Prostate gland (tissue), 2 donors: Measurements from ENCODE around the gene TLE6. TPM values are rescaled to one million over a fixed set of nuclear protein-coding genes. Genes with fewer than 3 reads are reported as not detected.
"Not testable (repeated sequence)": the region's sequence is repeated elsewhere in the genome, so short reads cannot be mapped to it uniquely, and the experiment has no call there.

ENCODE experiments used
- DNase-seq: peaks from one replicate; pipeline ENCODE4 v3.0.0-alpha.2; 2019; ENCODE audit warnings: low spot score
- H3K27ac ChIP-seq, 2 donors: fragments of 200-600 bp; sonication (generic); 2 replicates each; pipeline ENCODE4 v1.5.1; 2017 to 2019
- H3K27me3 ChIP-seq: fragments of 200-600 bp; sonication (generic); replicated peaks from 2 replicates; pipeline ENCODE4 v1.5.1; 2019; ENCODE audit not compliant: insufficient read depth
- H3K36me3 ChIP-seq, 2 donors: fragments of 200-600 bp; sonication (generic); 1 replicate in 1 of 2; 2 replicates in 1 of 2; pipeline versions ENCODE4 v1.5.1 to v1.8.1; 2017 to 2019
- H3K4me1 ChIP-seq: fragments of 200-600 bp; sonication (generic); replicated peaks from 2 replicates; pipeline ENCODE4 v1.5.1; 2019
- H3K4me3 ChIP-seq, 2 donors: fragments of 200-600 bp; sonication (generic); 2 replicates each; pipeline ENCODE4 v1.5.1; 2017 to 2019
- H3K9me3 ChIP-seq: fragments of 200-600 bp; sonication (generic); 2 replicates; pipeline ENCODE4 v1.5.1; 2017
- CTCF ChIP-seq, 4 experiments: fragments of 200-600 bp in 2 of 4; fragments of 450-650 bp in 2 of 4; sonication (generic) in 2 of 4; IDR thresholded peaks; 1 replicate in 3 of 4; 2 replicates in 1 of 4; pipeline ENCODE4 v1.5.1; 2016 to 2019; ENCODE audit warnings: antibody characterized with exemption in 4 of 4, mild to moderate bottlenecking in 2 of 4, moderate library complexity in 2 of 4
- POLR2A ChIP-seq: fragments of 450-650 bp; IDR thresholded peaks from one replicate; pipeline ENCODE4 v1.6.1; 2016; ENCODE audit warnings: antibody characterized with exemption, mild to moderate bottlenecking
- POLR2AphosphoS5 ChIP-seq: sonication (generic); formaldehyde crosslinking; IDR thresholded peaks from one replicate; pipeline ENCODE4 v1.6.1; 2017; ENCODE audit warnings: antibody characterized with exemption
- WGBS: methylation state at CpG from one replicate; pipeline ENCODE4 v1.1.5; 2018; 5-methylcytosine and 5-hydroxymethylcytosine counted together
- intact Hi-C: fragments of 100-400 bp; cut with DNase I; formaldehyde crosslinking; loops from one replicate; pipeline ENCODE4 v1.14.2; 2022
- total RNA-seq, 2 donors: library from RNA; depleted of rRNA; stranded (reverse); fragments of >200 nt; gene quantifications; one replicate each; pipeline ENCODE4 v1.1.0, GENCODE V29; 2016

Gene TLE6
- total RNA-seq, 2 donors from 2014 or later = 5.9 to 9.0 TPM

DNA sequence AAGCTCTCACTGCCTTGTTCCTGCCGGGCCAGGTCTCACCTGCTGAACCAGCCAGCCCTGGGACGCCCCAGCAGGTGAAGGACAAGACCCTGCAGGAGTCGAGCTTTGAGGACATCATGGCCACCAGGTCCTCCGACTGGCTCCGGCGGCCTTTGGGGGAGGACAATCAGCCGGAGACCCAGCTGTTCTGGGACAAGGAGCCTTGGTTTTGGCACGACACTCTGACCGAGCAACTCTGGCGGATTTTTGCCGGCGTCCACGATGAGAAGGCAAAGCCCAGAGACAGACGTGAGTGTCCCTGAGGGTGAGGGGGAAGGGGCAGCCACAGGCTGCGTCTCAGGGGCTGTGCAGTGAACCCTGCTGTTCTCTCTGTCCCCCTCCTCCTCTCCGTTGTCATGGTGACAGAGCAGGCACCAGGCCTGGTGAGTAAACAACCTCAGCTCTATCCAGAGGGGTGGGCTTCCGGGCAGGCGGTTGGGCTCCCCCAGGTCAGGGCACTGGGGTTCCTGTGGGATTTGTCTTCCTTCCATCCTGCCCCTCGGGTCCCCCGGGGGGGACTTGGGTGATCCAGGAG lies 9.7 kb downstream of the TLE6 start:
- H3K27ac ChIP-seq = no peak overlapping the region
- no peak for DNase-seq

GRCh38 chr19:2987797-2988196 lies 10.4 kb downstream of the TLE6 start:
- DNase-seq = no peak

More for the DNA sequence above, 9.7 kb downstream of the TLE6 start:
- Histone ChIP-seq H3K27me3 (no peaks in the 10 kb centered on the region), H3K4me1 (no peaks in the 10 kb centered on the region), H3K36me3 (no peaks in the 10 kb centered on the region), H3K9me3 (no peaks in the 10 kb centered on the region), H3K4me3 (no peak overlapping the region)
- intact Hi-C loops = no loop called here
- no peak for TF ChIP-seq POLR2AphosphoS5
- no peak for TF ChIP-seq POLR2A
- TF ChIP-seq CTCF (IDR thresholded peaks at IDR 0.05) = no peak
- WGBS = 38% methylated on average over 19 of the region's 20 CpGs

GRCh38 chr19:2988568-2988967 lies 11.2 kb downstream of the TLE6 start:
- Histone ChIP-seq H3K27ac (no peak overlapping the region), H3K27me3 (no peaks in the 10 kb centered on the region), H3K9me3 (no peaks in the 10 kb centered on the region), H3K4me3 (no peak overlapping the region), H3K4me1 (no peaks in the 10 kb centered on the region), H3K36me3 (no peaks in the 10 kb centered on the region)
- 95% methylated on average over 3 of the region's 3 CpGs for WGBS
- intact Hi-C loops = no loop called here
- no peak for DNase-seq
- no peak for TF ChIP-seq CTCF (IDR thresholded peaks at IDR 0.05)
- TF ChIP-seq POLR2AphosphoS5 = no peak
- no peak for TF ChIP-seq POLR2A

More at GRCh38 chr19:2987797-2988196, 10.4 kb downstream of the TLE6 start:
- Histone ChIP-seq H3K9me3 (no peaks in the 10 kb centered on the region), H3K27me3 (no peaks in the 10 kb centered on the region), H3K27ac (no peak overlapping the region), H3K4me3 (no peak overlapping the region), H3K4me1 (no peaks in the 10 kb centered on the region), H3K36me3 (no peaks in the 10 kb centered on the region)
- no peak for TF ChIP-seq POLR2A
- no peak for TF ChIP-seq POLR2AphosphoS5
- no peak for TF ChIP-seq CTCF (IDR thresholded peaks at IDR 0.05)
- WGBS = 69% methylated on average over 12 of the region's 12 CpGs
- intact Hi-C loops = no loop called here

DNA sequence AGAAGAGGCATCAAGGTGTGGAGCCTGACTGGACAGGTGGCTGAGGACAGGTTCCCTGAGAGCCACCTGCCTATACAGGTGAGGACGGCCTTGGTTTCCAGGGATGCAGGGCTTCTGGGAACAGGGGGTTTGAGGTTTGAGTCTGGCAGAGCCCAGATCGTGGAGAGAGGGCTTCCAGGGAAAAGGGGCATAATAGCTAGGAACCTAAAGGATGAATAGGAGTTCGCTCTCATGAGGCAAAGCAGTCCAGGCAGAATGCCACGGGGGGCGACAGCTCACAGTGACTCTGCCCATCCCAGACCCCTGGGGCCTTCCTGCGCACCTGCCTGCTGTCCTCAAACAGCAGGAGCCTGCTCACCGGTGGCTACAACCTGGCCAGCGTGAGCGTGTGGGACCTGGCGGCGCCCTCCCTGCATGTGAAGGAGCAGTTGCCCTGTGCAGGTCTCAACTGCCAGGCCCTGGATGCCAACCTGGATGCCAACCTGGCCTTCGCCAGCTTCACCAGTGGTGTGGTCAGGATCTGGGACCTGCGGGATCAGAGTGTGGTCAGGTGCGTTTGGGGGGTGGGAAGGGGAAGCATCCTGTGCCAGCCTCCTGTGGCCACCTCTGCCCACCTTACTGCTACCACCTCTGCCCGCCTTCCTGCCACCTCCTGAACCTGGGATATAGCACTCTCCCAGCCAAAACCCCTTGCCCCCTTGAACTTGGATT lies 12.0 kb downstream of the TLE6 start:
- no peak for DNase-seq
- H3K27ac ChIP-seq = no peak overlapping the region
- no peaks in the 10 kb centered on the region for H3K4me1 ChIP-seq
- no peak overlapping the region for H3K4me3 ChIP-seq
- WGBS = 94% methylated on average over 15 of the region's 15 CpGs
- H3K36me3 ChIP-seq = no peaks in the 10 kb centered on the region
- intact Hi-C loops = no loop called here
- no peaks in the 10 kb centered on the region for H3K27me3 ChIP-seq
- TF ChIP-seq POLR2A = no peak
- no peak for TF ChIP-seq POLR2AphosphoS5
- no peak for TF ChIP-seq CTCF (IDR thresholded peaks at IDR 0.05)
- H3K9me3 ChIP-seq = no peaks in the 10 kb centered on the region

- DNase-seq, H3K4me3 ChIP-seq, H3K27ac ChIP-seq, intact Hi-C loops, H3K36me3 ChIP-seq, H3K4me1 ChIP-seq, H3K27me3 ChIP-seq, H3K9me3 ChIP-seq: not testable (repeated sequence)
- WGBS = 92% methylated on average over 11 of the region's 11 CpGs
Measured at GRCh38 chr19:2992333-2992732, 15.0 kb downstream of the TLE6 start.
